GM12878 (cell line): ENCODE data around the gene TMPRSS6. TPM values are rescaled to one million over a fixed set of nuclear protein-coding genes. Genes with fewer than 3 reads are reported as not detected.

ENCODE experiments used
- ATAC-seq: fragments of 200-7000 bp; cut with Tn5 transposase; 3 replicates; pipeline ENCODE4 v1.9.1; 2020; ENCODE audit warnings: mild to moderate bottlenecking, moderate library complexity
- BruUV-seq: library from RNA; stranded (reverse); fragments of 400-500 nt; replicated peaks from 2 replicates; lab custom pipeline; 2021; lab: Mats Ljungman, UMichigan
- CTCF ChIA-PET: fragments of 300-600 bp; sonication (Branson Sonifier 250); formaldehyde crosslinking; extraction: SDS; loops from one replicate; lab custom pipeline; 2021; ENCODE audit warnings: inconsistent platforms; lab: Yijun Ruan, JAX
- POLR2A ChIA-PET: fragments of 350-600 bp; formaldehyde crosslinking; extraction: SDS; loops from one replicate; lab custom pipeline; 2021; ENCODE audit warnings: inconsistent platforms; lab: Charles Lee
- RAD21 ChIA-PET: fragments of 300-600 bp; sonication (Branson Sonifier 250); formaldehyde crosslinking; loops from one replicate; lab custom pipeline; 2023; ENCODE audit warnings: antibody characterized with exemption; ENCODE audit not compliant: unreplicated experiment; lab: Charles Lee
- SMC1A ChIA-PET: fragments of 300-600 bp; sonication (Branson Sonifier 250); formaldehyde crosslinking; loops from one replicate; lab custom pipeline; 2023; ENCODE audit not compliant: unreplicated experiment, uncharacterized antibody; lab: Charles Lee
- DNase-seq: peaks from one replicate; pipeline ENCODE4 v3.0.0-alpha.2; 2011; ENCODE audit warnings: low read depth, low spot score
- FAIRE-seq: peaks from 3 replicates; lab custom pipeline; 2011; peaks lifted over from hg19 to GRCh38; lab: Jason Lieb, UNC
- H2AFZ ChIP-seq: 2 replicates; pipeline ENCODE4 v1.6.0; 2011; ENCODE audit warnings: low read depth, low read length, control low read depth; ENCODE audit not compliant: control insufficient read depth
- H3K27ac ChIP-seq: 2 replicates; pipeline ENCODE4 v1.5.1; 2011; ENCODE audit warnings: control low read depth; ENCODE audit not compliant: control insufficient read depth, insufficient read depth
- H3K27me3 ChIP-seq, 2 experiments: replicated peaks in 1 of 2; 2 replicates each; pipeline versions ENCODE4 v1.6.0 to v1.6.1; 2011; ENCODE audit warnings: low read length in 1 of 2; ENCODE audit not compliant: control insufficient read depth in 2 of 2, insufficient read depth in 2 of 2
- H3K36me3 ChIP-seq, 2 experiments: 2 replicates each; pipeline ENCODE4 v1.5.1; 2011; ENCODE audit warnings: low read length in 1 of 2; ENCODE audit not compliant: control insufficient read depth in 2 of 2, insufficient read depth in 2 of 2
- H3K4me1 ChIP-seq: 2 replicates; pipeline ENCODE4 v1.6.1; 2011; ENCODE audit warnings: mild to moderate bottlenecking, low read length, moderate library complexity, mixed read lengths; ENCODE audit not compliant: control insufficient read depth, insufficient read depth
- H3K4me2 ChIP-seq: 2 replicates; pipeline ENCODE4 v1.6.0; 2011; ENCODE audit warnings: control low read depth; ENCODE audit not compliant: control insufficient read depth, insufficient read depth
- H3K4me3 ChIP-seq: fragments of 200-600 bp; sonication (generic); 2 replicates; pipeline ENCODE4 v1.5.1; 2016
- H3K79me2 ChIP-seq: 2 replicates; pipeline ENCODE4 v1.6.0; 2011; ENCODE audit warnings: low read length; ENCODE audit not compliant: control insufficient read depth, insufficient read depth
- H3K9ac ChIP-seq: 2 replicates; pipeline ENCODE4 v1.8.0; 2011; ENCODE audit warnings: low read length, control low read depth, mixed read lengths; ENCODE audit not compliant: control insufficient read depth, insufficient read depth
- H3K9me3 ChIP-seq: replicated peaks from 3 replicates; pipeline ENCODE4 v1.5.1; 2011; ENCODE audit warnings: mild to moderate bottlenecking, low read length; ENCODE audit not compliant: control insufficient read depth, insufficient read depth
- H4K20me1 ChIP-seq: 2 replicates; pipeline ENCODE4 v1.6.0; 2011; ENCODE audit not compliant: control insufficient read depth, insufficient read depth
- GABPA ChIP-seq: IDR thresholded peaks from 2 replicates; pipeline ENCODE4 v1.6.1; 2014; ENCODE audit warnings: antibody characterized with exemption, low read depth, mild to moderate bottlenecking, inconsistent platforms
- IKZF2 ChIP-seq, 2 experiments: fragments of 450-650 bp; IDR thresholded peaks; 2 replicates each; pipeline ENCODE4 v1.6.1; 2017; ENCODE audit warnings: mild to moderate bottlenecking in 2 of 2, moderate library complexity in 2 of 2
- NFYA ChIP-seq: IDR thresholded peaks from 2 replicates; pipeline ENCODE4 v1.6.1; 2011; ENCODE audit warnings: low read depth, mild to moderate bottlenecking, low read length, improper control_type of control experiment, borderline replicate concordance
- POLR2AphosphoS5 ChIP-seq: IDR thresholded peaks from 2 replicates; pipeline ENCODE4 v1.6.1; 2011; ENCODE audit warnings: mild to moderate bottlenecking, low read length, inconsistent platforms
- SPI1 ChIP-seq: IDR thresholded peaks from 2 replicates; pipeline ENCODE4 v1.6.1; 2011; ENCODE audit warnings: low read depth, mild to moderate bottlenecking, low read length, moderate library complexity, borderline replicate concordance; ENCODE audit not compliant: insufficient read depth
- SRF ChIP-seq, 2 experiments: IDR thresholded peaks; 2 replicates each; pipeline ENCODE4 v1.6.1; 2011; ENCODE audit warnings: low read depth in 2 of 2, low read length in 2 of 2, mild to moderate bottlenecking in 1 of 2, moderate library complexity in 1 of 2
- ZBED1 ChIP-seq: IDR thresholded peaks from 2 replicates; pipeline ENCODE4 v1.6.1; 2016; ENCODE audit warnings: borderline replicate concordance
- WGBS: methylation state at CpG from one replicate; pipeline ENCODE4 v1.1.6; 2016; ENCODE audit warnings: low lambda C conversion rate; ENCODE audit not compliant: insufficient replicate concordance, insufficient coverage; ENCODE audit errors: missing lambda C conversion rate; 5-methylcytosine and 5-hydroxymethylcytosine counted together
- in situ Hi-C: fragments of 300-500 bp; cut with MboI; formaldehyde crosslinking; loops from 9 replicates; pipeline ENCODE4 v1.14.3; 2018; ENCODE audit warnings: mixed read lengths
- intact Hi-C: fragments of 100-400 bp; cut with micrococcal nuclease; formaldehyde crosslinking; loops from one replicate; pipeline ENCODE4 v1.14.2; 2022; ENCODE audit not compliant: unreplicated experiment
- polyA plus RNA-seq, 11 experiments: library from polyadenylated mRNA; depleted of rRNA in 4 of 11; unstranded in 6 of 11; stranded (reverse) in 5 of 11; fragments of >200 nt; fragmentation: Nextera tagmentation in 4 of 11; fragmentation: Illumina TruSeq in 1 of 11; extraction: Ambion mirVana in 4 of 11; extraction: Trizol in 1 of 11; gene quantifications; 1 replicate in 1 of 11; 2 replicates in 10 of 11; pipeline versions ENCODE4 v1.2.1 to v1.2.3, GENCODE V29; 2011 to 2016; ENCODE audit warnings: inconsistent platforms in 2 of 11, missing spikeins in 2 of 11, low read depth in 1 of 11
- total RNA-seq, 4 experiments: library from RNA; depleted of rRNA in 3 of 4; stranded (reverse); fragments of >200 nt in 3 of 4; fragmentation: Illumina TruSeq in 1 of 4; extraction: Trizol in 1 of 4; gene quantifications; 2 replicates each; pipeline versions ENCODE4 v1.2.1 to v1.2.3, GENCODE V29; 2013 to 2021
- TF ChIP-seq, protein P1 (sequence below): fragments of 450-650 bp; IDR thresholded peaks from 2 replicates; pipeline ENCODE4 v1.6.1; 2016; ENCODE audit warnings: mild to moderate bottlenecking, moderate library complexity, borderline replicate concordance
- TF ChIP-seq, protein P2 (sequence below): fragments of 450-650 bp; IDR thresholded peaks from 2 replicates; pipeline ENCODE4 v1.6.1; 2018; ENCODE audit warnings: borderline replicate concordance, mild to moderate bottlenecking; ENCODE audit not compliant: partially characterized antibody

The TMPRSS6 gene
- total and polyA plus RNA-seq, 10 of the 15 experiments (the other 5 are each of a cell fraction or from before 2014, with no cell fraction given) = 0.06 to 0.69 (median 0.19) TPM; not detected in 6

DNA sequence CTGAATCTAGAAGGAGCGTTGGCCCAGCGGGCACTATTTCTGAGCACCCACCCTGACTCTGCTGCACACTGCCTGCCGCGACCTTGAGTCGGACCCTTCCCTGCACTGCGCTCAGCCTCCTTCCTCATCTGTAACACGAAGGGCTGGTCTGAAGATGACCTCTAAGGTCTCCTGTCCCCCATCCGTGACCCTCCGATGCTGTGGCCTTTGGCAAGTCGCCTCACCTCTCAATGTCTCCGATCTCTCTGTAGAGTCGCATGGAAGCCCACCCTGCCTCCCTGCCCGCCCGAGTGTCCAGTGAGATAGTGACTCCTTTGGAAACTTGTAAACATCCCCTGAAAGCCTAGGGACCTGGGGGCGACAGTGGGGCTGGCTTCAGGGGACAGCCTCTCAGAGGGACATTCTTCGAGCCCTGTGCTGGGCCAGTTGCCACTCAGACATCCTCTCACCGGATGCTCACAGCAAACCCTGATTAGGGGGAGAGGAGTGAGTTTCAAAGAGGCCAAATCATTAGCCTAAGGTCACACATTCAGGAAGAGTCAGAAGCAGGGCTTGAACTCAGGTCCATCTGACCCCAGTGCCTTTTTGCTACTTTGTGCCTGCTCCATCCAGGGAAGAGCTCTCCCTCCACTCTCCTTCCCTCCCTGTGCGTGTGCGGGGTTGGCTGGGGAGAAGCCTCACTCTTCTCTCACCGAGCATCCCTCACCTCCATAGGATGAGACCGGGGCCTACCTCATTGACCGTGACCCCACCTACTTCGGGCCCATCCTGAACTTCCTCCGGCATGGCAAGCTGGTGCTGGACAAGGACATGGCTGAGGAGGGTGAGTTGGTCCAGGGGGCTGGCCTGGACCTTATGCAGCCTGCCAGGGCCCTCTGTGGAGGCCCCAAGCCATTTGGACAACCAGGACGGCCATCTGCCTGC is 56.9 kb downstream of the TMPRSS6 start:
- BruUV-seq = no TSS peak
- Histone ChIP-seq H2AFZ (no peak overlapping the region), H3K79me2 (no peaks in the 10 kb centered on the region), H3K36me3 (no peaks in the 10 kb centered on the region; a peak in 1 of 4 replicates), H3K9ac (no peak overlapping the region), H4K20me1 (no peaks in the 10 kb centered on the region), H3K4me2 (peak overlapping the region; percentile 88), H3K4me3 (peak overlapping the region; percentile 90; the same call in 1 of the 2 replicates), H3K27ac (no peak overlapping the region), H3K9me3 (no peaks in the 10 kb centered on the region), H3K27me3 (no peaks in the 10 kb centered on the region), H3K4me1 (no peaks in the 10 kb centered on the region)
- intact Hi-C loops (no loop called here), in situ Hi-C loops (no loop called here)
- RAD21 ChIA-PET = interaction anchor here (1.4 kb wide), 1 partner anchor 147 kb away, joined by 3 read pairs; no protein-coding TSS in a partner anchor
- DNase-seq = no peak
- FAIRE-seq = no peak
- WGBS = 92% methylated on average over 24 of the region's 25 CpGs
- SMC1A ChIA-PET = no interaction called here
- CTCF ChIA-PET = interaction anchor here (1.3 to 2.0 kb wide), 4 partner anchors 9 to 207 kb away, joined by 3 to 4 read pairs (median 4); no protein-coding TSS in a partner anchor
- TF ChIP-seq ZBED1 = no peak
- no peak for TF ChIP-seq IKZF2 (IDR thresholded peaks at IDR 0.05)
- TF ChIP-seq, protein P1, sequence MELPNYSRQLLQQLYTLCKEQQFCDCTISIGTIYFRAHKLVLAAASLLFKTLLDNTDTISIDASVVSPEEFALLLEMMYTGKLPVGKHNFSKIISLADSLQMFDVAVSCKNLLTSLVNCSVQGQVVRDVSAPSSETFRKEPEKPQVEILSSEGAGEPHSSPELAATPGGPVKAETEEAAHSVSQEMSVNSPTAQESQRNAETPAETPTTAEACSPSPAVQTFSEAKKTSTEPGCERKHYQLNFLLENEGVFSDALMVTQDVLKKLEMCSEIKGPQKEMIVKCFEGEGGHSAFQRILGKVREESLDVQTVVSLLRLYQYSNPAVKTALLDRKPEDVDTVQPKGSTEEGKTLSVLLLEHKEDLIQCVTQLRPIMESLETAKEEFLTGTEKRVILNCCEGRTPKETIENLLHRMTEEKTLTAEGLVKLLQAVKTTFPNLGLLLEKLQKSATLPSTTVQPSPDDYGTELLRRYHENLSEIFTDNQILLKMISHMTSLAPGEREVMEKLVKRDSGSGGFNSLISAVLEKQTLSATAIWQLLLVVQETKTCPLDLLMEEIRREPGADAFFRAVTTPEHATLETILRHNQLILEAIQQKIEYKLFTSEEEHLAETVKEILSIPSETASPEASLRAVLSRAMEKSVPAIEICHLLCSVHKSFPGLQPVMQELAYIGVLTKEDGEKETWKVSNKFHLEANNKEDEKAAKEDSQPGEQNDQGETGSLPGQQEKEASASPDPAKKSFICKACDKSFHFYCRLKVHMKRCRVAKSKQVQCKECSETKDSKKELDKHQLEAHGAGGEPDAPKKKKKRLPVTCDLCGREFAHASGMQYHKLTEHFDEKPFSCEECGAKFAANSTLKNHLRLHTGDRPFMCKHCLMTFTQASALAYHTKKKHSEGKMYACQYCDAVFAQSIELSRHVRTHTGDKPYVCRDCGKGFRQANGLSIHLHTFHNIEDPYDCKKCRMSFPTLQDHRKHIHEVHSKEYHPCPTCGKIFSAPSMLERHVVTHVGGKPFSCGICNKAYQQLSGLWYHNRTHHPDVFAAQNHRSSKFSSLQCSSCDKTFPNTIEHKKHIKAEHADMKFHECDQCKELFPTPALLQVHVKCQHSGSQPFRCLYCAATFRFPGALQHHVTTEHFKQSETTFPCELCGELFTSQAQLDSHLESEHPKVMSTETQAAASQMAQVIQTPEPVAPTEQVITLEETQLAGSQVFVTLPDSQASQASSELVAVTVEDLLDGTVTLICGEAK = no peak
- TF ChIP-seq SPI1 = no peak
- no peak for TF ChIP-seq GABPA
- TF ChIP-seq NFYA = no peak
- TF ChIP-seq, protein P2, sequence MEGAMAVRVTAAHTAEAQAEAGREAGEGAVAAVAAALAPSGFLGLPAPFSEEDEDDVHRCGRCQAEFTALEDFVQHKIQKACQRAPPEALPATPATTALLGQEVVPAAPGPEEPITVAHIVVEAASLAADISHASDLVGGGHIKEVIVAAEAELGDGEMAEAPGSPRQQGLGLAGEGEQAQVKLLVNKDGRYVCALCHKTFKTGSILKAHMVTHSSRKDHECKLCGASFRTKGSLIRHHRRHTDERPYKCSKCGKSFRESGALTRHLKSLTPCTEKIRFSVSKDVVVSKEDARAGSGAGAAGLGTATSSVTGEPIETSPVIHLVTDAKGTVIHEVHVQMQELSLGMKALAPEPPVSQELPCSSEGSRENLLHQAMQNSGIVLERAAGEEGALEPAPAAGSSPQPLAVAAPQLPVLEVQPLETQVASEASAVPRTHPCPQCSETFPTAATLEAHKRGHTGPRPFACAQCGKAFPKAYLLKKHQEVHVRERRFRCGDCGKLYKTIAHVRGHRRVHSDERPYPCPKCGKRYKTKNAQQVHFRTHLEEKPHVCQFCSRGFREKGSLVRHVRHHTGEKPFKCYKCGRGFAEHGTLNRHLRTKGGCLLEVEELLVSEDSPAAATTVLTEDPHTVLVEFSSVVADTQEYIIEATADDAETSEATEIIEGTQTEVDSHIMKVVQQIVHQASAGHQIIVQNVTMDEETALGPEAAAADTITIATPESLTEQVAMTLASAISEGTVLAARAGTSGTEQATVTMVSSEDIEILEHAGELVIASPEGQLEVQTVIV = no peak
- TF ChIP-seq POLR2AphosphoS5 = no peak
- no peak for TF ChIP-seq SRF (IDR thresholded peaks at IDR 0.05; ENCODE audit: low read depth in 2 of 2, low read length in 2 of 2)
- ATAC-seq = no peak
- POLR2A ChIA-PET = interaction anchor here (0.5 kb wide), 1 partner anchor 102 kb away, joined by 7 read pairs; no protein-coding TSS in a partner anchor
